Parathyroid adenoma (tissue), 2 donors: ENCODE measurements around the gene PURB.
"Not testable (repeated sequence)": the region's sequence is repeated elsewhere in the genome, so short reads cannot be mapped to it uniquely, and the experiment has no call there.

ENCODE experiments used
- H2AFZ ChIP-seq: fragments of 300-600 bp; sonication (generic); one replicate; pipeline ENCODE4 v1.7.0; 2017; ENCODE audit warnings: antibody characterized with exemption, mild to moderate bottlenecking
- H3K27ac ChIP-seq: fragments of 300-600 bp; sonication (generic); one replicate; pipeline ENCODE4 v1.7.0; 2017
- H3K27me3 ChIP-seq: fragments of 300-600 bp; sonication (generic); one replicate; pipeline ENCODE4 v1.7.0; 2017; ENCODE audit warnings: low read length; ENCODE audit not compliant: control insufficient read depth, insufficient read depth
- H3K36me3 ChIP-seq: fragments of 300-600 bp; sonication (generic); one replicate; pipeline ENCODE4 v1.7.0; 2017; ENCODE audit warnings: low read length; ENCODE audit not compliant: control insufficient read depth, insufficient read depth
- H3K4me1 ChIP-seq: fragments of 300-600 bp; sonication (generic); one replicate; pipeline ENCODE4 v1.7.0; 2017; ENCODE audit warnings: control low read depth
- H3K4me2 ChIP-seq: fragments of 300-600 bp; sonication (generic); one replicate; pipeline ENCODE4 v1.7.0; 2017; ENCODE audit warnings: low read length
- H3K4me3 ChIP-seq: fragments of 300-600 bp; sonication (generic); one replicate; pipeline ENCODE4 v1.7.0; 2017; ENCODE audit warnings: low read depth, low read length
- H3K79me2 ChIP-seq: fragments of 300-600 bp; sonication (generic); one replicate; pipeline ENCODE4 v1.7.0; 2017; ENCODE audit warnings: control low read depth
- H3K9ac ChIP-seq: fragments of 300-600 bp; sonication (generic); one replicate; pipeline ENCODE4 v1.7.0; 2017; ENCODE audit warnings: mild to moderate bottlenecking
- H3K9me3 ChIP-seq: fragments of 300-600 bp; sonication (generic); one replicate; pipeline ENCODE4 v1.7.0; 2017; ENCODE audit warnings: low read length; ENCODE audit not compliant: control insufficient read depth
- CTCF ChIP-seq: fragments of 300-600 bp; sonication (generic); IDR thresholded peaks from one replicate; pipeline ENCODE4 v1.7.0; 2017; ENCODE audit warnings: antibody characterized with exemption, mild to moderate bottlenecking
- donor health status: primary hyperparathyroidism.

The PURB gene

GRCh38 chr7:44885394-44886317 lies at the start of gene PURB:
Gene PURB, minus strand, starts transcription at chr7:44885530. Its CDS starts 182 bp downstream, at chr7:44885348.
- H3K9ac ChIP-seq: peak within 1 kb of the TSS; percentile 96

GRCh38 chr7:44935016-44935415 lies 49.7 kb upstream of the PURB start:
- no peak overlapping the region for H3K4me3 ChIP-seq
- H3K79me2 ChIP-seq: no peaks in the 10 kb centered on the region
- no peak overlapping the region for H3K4me2 ChIP-seq
- no peak for TF ChIP-seq CTCF
- no peak overlapping the region for H3K9ac ChIP-seq
- H3K36me3 ChIP-seq: no peaks in the 10 kb centered on the region
- H2AFZ ChIP-seq: no peak overlapping the region
- no peak overlapping the region for H3K27ac ChIP-seq
- no peaks in the 10 kb centered on the region for H3K9me3 ChIP-seq
- no peaks in the 10 kb centered on the region for H3K27me3 ChIP-seq
- no peaks in the 10 kb centered on the region for H3K4me1 ChIP-seq

More at GRCh38 chr7:44885394-44886317, at the start of gene PURB:
- peak; percentile 9 for TF ChIP-seq CTCF
- Histone ChIP-seq H3K9me3 (no peaks in the 10 kb centered on the region), H3K27me3 (no peaks in the 10 kb centered on the region), H3K27ac (peak within 1 kb of the TSS; percentile 98), H3K4me3 (peak within 1 kb of the TSS; percentile 96), H3K4me2 (peak within 1 kb of the TSS; percentile 78), H3K4me1 (peaks cover 29% of the 10 kb centered on the region), H2AFZ (peak within 1 kb of the TSS; percentile 99), H3K79me2 (peaks cover 11% of the 10 kb centered on the region), H3K36me3 (no peaks in the 10 kb centered on the region)

- not testable (repeated sequence) for H3K4me2 ChIP-seq, H3K36me3 ChIP-seq, H3K79me2 ChIP-seq, H3K9me3 ChIP-seq, H3K4me1 ChIP-seq, H3K27me3 ChIP-seq, H3K27ac ChIP-seq, H3K4me3 ChIP-seq, H2AFZ ChIP-seq, H3K9ac ChIP-seq
Measured at GRCh38 chr7:44934510-44934909, 49.2 kb upstream of the PURB start.

- Histone ChIP-seq H3K27me3 (no peaks in the 10 kb centered on the region), H3K27ac (no peak overlapping the region), H3K79me2 (no peaks in the 10 kb centered on the region), H3K9me3 (no peaks in the 10 kb centered on the region), H3K4me1 (no peaks in the 10 kb centered on the region), H3K9ac (no peak overlapping the region), H3K4me3 (no peak overlapping the region), H2AFZ (no peak overlapping the region), H3K4me2 (no peak overlapping the region), H3K36me3 (no peaks in the 10 kb centered on the region)
- no peak for TF ChIP-seq CTCF
Measured at GRCh38 chr7:44930921-44931320, 45.6 kb upstream of the PURB start.

- H3K36me3 ChIP-seq: no peaks in the 10 kb centered on the region
- H3K79me2 ChIP-seq: no peaks in the 10 kb centered on the region
- no peak overlapping the region for H3K4me3 ChIP-seq
- H3K27ac ChIP-seq: no peak overlapping the region
- H3K4me1 ChIP-seq: no peaks in the 10 kb centered on the region
- H3K9ac ChIP-seq: no peak overlapping the region
- no peak overlapping the region for H3K4me2 ChIP-seq
- H3K9me3 ChIP-seq: no peaks in the 10 kb centered on the region
- no peak for TF ChIP-seq CTCF
- H2AFZ ChIP-seq: peak overlapping the region; percentile 68
- H3K27me3 ChIP-seq: no peaks in the 10 kb centered on the region
Measured at GRCh38 chr7:44922351-44922694, 37.0 kb upstream of the PURB start.
